Measurements from ENCODE around the gene SNX21. TPM values are rescaled to one million over a fixed set of nuclear protein-coding genes. Genes with fewer than 3 reads are reported as not detected.
A peak's percentile ranks its signal among the peaks of the same experiment; 100 is the strongest.

The SNX21 gene
- total RNA-seq, 4 donors from 2014 or later: 56.5 to 145 (median 63.2) TPM

DNA sequence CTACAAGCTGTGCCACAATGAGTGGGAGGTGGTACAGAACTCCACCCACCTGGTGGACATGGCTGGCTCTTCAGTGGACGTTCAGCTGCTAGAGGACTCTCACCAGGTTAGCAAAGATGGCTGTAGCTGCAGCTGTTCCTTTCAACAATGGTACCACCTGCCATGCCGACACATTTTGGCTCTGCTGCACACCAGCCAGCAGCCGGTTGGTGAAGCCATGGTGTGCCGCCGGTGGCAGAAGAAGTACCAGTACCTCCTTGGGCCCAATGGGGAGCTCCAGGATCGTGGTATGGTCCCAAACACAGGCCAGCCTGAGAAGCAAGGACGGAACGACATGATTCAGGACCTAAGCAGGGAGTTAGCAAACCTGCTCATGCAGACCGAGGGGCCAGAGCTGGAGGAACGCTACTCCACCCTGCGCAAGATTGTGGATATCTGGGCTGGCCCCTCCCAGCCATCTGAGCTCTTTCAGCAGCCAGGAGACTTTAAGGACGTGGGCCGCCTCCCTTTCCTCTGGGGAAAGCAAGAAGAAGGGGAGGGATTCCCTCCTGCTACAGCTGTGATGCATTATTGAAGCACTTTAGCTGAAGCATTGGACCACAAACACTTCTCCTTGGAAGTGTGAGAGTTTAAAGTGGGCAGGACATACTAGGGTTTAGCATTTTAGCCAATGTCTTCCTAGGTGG, 44.6 kb downstream of the SNX21 start:
- TF ChIP-seq, protein P1, sequence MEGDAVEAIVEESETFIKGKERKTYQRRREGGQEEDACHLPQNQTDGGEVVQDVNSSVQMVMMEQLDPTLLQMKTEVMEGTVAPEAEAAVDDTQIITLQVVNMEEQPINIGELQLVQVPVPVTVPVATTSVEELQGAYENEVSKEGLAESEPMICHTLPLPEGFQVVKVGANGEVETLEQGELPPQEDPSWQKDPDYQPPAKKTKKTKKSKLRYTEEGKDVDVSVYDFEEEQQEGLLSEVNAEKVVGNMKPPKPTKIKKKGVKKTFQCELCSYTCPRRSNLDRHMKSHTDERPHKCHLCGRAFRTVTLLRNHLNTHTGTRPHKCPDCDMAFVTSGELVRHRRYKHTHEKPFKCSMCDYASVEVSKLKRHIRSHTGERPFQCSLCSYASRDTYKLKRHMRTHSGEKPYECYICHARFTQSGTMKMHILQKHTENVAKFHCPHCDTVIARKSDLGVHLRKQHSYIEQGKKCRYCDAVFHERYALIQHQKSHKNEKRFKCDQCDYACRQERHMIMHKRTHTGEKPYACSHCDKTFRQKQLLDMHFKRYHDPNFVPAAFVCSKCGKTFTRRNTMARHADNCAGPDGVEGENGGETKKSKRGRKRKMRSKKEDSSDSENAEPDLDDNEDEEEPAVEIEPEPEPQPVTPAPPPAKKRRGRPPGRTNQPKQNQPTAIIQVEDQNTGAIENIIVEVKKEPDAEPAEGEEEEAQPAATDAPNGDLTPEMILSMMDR (IDR thresholded peaks at IDR 0.05): no peak
- TF ChIP-seq POLR2A (IDR thresholded peaks at IDR 0.05): no peak
- Histone ChIP-seq H3K4me1 (peaks cover 0 to 7% of the 10 kb centered on the region in 2 donors), H3K9me3 (no peaks in the 10 kb centered on the region), H3K27ac (no peak overlapping the region), H3K4me3 (no peak overlapping the region), H3K27me3 (no peaks in the 10 kb centered on the region), H3K36me3 (no peaks in the 10 kb centered on the region)
- no peak for DNase-seq
- intact Hi-C loops (cut with DNase I; ENCODE audit: low total_unique reads): no loop called here

- H3K36me3 ChIP-seq: no peaks in the 10 kb centered on the region
Measured at GRCh38 chr20:45880988-45881788, 47.6 kb downstream of the SNX21 start, which contains the start of gene ZSWIM1. ZSWIM1 (plus strand) TSS chr20:45881227; CDS start chr20:45882593, 1,366 bp downstream.

DNA sequence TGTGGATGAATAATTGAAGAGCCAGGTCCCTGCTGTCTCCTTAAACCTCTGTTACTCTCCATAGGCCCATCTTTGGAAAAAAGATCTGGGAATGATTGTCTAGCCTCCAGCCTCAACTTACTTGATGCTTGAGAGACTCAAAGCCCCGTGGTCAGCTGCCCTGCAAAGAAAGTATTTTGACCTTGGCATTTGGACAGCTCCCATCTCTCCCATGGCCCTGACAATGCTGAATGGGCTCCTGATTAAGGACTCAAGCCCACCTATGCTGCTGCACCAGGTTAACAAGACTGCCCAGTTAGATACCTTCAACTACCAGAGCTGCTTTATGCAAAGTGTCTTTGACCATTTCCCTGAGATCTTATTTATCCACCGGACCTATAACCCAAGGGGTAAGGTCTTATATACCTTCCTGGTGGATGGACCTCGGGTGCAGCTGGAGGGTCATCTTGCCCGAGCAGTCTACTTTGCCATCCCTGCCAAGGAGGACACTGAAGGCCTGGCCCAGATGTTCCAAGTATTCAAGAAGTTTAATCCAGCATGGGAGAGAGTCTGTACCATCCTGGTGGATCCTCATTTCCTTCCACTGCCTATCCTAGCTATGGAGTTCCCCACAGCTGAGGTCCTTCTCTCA, 49.0 kb downstream of the SNX21 start:
- Histone ChIP-seq H3K36me3 (no peaks in the 10 kb centered on the region), H3K4me3 (no peak overlapping the region), H3K9me3 (no peaks in the 10 kb centered on the region), H3K27ac (no peak overlapping the region), H3K4me1 (peaks cover 0 to 7% of the 10 kb centered on the region in 2 donors), H3K27me3 (no peaks in the 10 kb centered on the region)
- intact Hi-C loops (cut with DNase I; ENCODE audit: low total_unique reads): no loop called here
- TF ChIP-seq, protein P1 (IDR thresholded peaks at IDR 0.05): no peak
- no peak for TF ChIP-seq POLR2A (IDR thresholded peaks at IDR 0.05)
- DNase-seq: no peak

More at GRCh38 chr20:45880988-45881788, 47.6 kb downstream of the SNX21 start, which contains the start of gene ZSWIM1:
- Histone ChIP-seq H3K9me3 (no peaks in the 10 kb centered on the region), H3K4me3 (peak within 1 kb of the TSS; percentile 48 to 52), H3K27ac (peak within 1 kb of the TSS; percentile 78 to 81), H3K27me3 (no peaks in the 10 kb centered on the region), H3K4me1 (peaks cover 0 to 7% of the 10 kb centered on the region in 2 donors)
- intact Hi-C loops (cut with DNase I; ENCODE audit: low total_unique reads): no loop called here
- TF ChIP-seq, protein P1 (IDR thresholded peaks at IDR 0.05): peak in 2 of 4 experiments; percentile 6 to 10
- TF ChIP-seq POLR2A (IDR thresholded peaks at IDR 0.05): peak; percentile 47 to 52
- DNase-seq: peak; percentile 100

DNA sequence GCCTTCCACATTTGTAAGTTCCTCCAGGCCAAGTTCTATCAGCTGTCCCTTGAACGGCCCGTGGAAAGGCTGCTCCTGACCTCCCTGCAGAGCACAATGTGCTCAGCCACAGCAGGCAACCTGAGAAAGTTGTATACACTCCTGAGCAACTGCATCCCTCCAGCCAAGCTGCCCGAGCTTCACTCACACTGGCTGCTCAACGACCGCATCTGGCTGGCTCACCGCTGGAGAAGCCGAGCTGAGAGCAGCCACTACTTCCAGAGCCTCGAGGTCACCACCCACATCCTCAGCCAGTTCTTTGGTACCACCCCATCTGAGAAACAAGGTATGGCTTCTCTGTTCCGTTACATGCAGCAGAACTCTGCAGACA, 49.5 kb downstream of the SNX21 start:
- H3K4me3 ChIP-seq: no peak overlapping the region
- no peaks in the 10 kb centered on the region for H3K9me3 ChIP-seq
- H3K36me3 ChIP-seq: no peaks in the 10 kb centered on the region
- H3K27ac ChIP-seq: no peak overlapping the region
- no peak for DNase-seq
- no peaks in the 10 kb centered on the region for H3K27me3 ChIP-seq
- H3K4me1 ChIP-seq: peaks cover 0 to 7% of the 10 kb centered on the region in 2 donors
- TF ChIP-seq, protein P1 (IDR thresholded peaks at IDR 0.05): no peak
- TF ChIP-seq POLR2A (IDR thresholded peaks at IDR 0.05): no peak
- intact Hi-C loops (cut with DNase I; ENCODE audit: low total_unique reads): no loop called here

Data from uterus (tissue), 4 donors.